ENCODE results near the gene PRKAR2B. TPM values are rescaled to one million over a fixed set of nuclear protein-coding genes. Genes with fewer than 3 reads are reported as not detected.

Gene PRKAR2B
- polyA plus RNA-seq, 1 of the 3 experiments (the other 2 are of a cell fraction) = 17.3 TPM

DNA sequence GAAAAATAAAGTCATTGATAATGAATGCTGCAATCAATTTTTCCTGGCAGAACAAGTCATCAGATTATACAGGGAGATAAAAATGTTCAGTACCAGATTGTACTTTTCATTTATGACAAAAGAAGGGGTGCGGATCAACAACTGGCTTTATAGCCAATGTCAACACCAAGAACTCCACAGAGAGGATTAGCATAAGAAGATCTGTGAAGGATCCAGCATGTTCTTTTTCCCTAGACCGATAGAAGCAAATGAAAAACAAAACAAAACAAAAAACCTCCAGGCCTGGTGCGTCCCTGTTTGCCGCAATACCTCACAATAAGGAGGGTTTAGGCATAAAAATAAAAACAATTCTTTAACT, 34.7 kb upstream of the PRKAR2B start:
- ChIA-PET POLR2A (no interaction called here), CTCF (interaction anchor here (1.4 kb wide), 1 partner anchor 20 kb away, joined by 3 read pairs; no protein-coding TSS in a partner anchor)
- Histone ChIP-seq H3K4me2 (no peak overlapping the region), H3K27me3 (ENCODE audit: insufficient read depth) (no peaks in the 10 kb centered on the region), H3K9me3 (no peaks in the 10 kb centered on the region), H3F3A (replicated peaks; ENCODE audit: insufficient read depth) (no peaks in the 10 kb centered on the region), H4K20me1 (ENCODE audit: insufficient read depth) (no peaks in the 10 kb centered on the region), H3K27ac (ENCODE audit: low read depth in 2 of 2, low read length in 1 of 2) (no peak overlapping the region), H3K9me2 (no peaks in the 10 kb centered on the region), H3K9ac (no peak overlapping the region), H2AFZ (ENCODE audit: low read depth) (0 out of 2 replicates have a peak overlapping the region, but pooled peaks have one; percentile 12), H3K79me2 (ENCODE audit: insufficient read depth) (no peaks in the 10 kb centered on the region), H3K4me3 (ENCODE audit: low read depth in 2 of 2, low read length in 1 of 2) (no peak overlapping the region), H3K36me3 (replicated peaks in 1 of 2; ENCODE audit: control insufficient read depth in 1 of 2, insufficient read depth in 2 of 2, low read length in 1 of 2) (no peaks in the 10 kb centered on the region), H3K4me1 (ENCODE audit: control insufficient read depth in 1 of 2, insufficient read depth in 2 of 2, low read depth in 1 of 2, low read length in 1 of 2) (peaks cover 2 to 5% of the 10 kb centered on the region in 2 experiments; a peak in 2 of 4 replicates)
- 93% methylated on average over 4 of the region's 4 CpGs for WGBS (ENCODE audit: low lambda C conversion rate)
- no peak for DNase-seq
- TF ChIP-seq RXRA (IDR thresholded peaks at IDR 0.05; ENCODE audit: borderline replicate concordance, low read depth) (no peak), EP300 (IDR thresholded peaks at IDR 0.05; ENCODE audit: borderline replicate concordance in 1 of 2, low read depth in 1 of 2, low read length in 1 of 2) (no peak), RAD21 (IDR thresholded peaks at IDR 0.05; ENCODE audit: low read length) (no peak), GABPA (IDR thresholded peaks at IDR 0.05; ENCODE audit: low read depth) (no peak), RFX5 (IDR thresholded peaks at IDR 0.05; ENCODE audit: low read length) (no peak)
- TF ChIP-seq, protein P1, sequence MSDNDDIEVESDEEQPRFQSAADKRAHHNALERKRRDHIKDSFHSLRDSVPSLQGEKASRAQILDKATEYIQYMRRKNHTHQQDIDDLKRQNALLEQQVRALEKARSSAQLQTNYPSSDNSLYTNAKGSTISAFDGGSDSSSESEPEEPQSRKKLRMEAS (IDR thresholded peaks at IDR 0.05; ENCODE audit: low read depth) = no peak
- TF ChIP-seq, protein P2, sequence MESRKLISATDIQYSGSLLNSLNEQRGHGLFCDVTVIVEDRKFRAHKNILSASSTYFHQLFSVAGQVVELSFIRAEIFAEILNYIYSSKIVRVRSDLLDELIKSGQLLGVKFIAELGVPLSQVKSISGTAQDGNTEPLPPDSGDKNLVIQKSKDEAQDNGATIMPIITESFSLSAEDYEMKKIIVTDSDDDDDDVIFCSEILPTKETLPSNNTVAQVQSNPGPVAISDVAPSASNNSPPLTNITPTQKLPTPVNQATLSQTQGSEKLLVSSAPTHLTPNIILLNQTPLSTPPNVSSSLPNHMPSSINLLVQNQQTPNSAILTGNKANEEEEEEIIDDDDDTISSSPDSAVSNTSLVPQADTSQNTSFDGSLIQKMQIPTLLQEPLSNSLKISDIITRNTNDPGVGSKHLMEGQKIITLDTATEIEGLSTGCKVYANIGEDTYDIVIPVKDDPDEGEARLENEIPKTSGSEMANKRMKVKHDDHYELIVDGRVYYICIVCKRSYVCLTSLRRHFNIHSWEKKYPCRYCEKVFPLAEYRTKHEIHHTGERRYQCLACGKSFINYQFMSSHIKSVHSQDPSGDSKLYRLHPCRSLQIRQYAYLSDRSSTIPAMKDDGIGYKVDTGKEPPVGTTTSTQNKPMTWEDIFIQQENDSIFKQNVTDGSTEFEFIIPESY (IDR thresholded peaks at IDR 0.05; ENCODE audit: borderline replicate concordance, low read depth) = no peak

DNA sequence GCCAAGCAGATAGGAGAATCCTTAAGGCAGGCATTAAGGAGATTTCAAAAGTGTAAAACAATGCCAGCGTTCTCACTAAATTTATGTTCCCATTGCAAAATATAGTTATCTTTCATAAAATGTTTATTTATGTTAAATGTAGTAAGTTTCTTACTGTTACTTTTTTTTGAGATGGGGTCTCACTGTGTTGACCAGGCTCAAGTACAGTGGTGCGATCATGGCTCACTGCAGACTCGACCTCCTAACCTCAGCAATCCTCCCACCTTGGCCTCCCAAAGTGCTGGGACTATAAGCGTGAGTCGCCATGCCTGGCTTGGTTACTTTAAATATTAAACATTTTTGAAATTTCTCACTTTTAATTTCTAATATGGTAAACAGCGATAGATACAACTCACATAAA, 31.8 kb upstream of the PRKAR2B start:
- TF ChIP-seq, protein P3, sequence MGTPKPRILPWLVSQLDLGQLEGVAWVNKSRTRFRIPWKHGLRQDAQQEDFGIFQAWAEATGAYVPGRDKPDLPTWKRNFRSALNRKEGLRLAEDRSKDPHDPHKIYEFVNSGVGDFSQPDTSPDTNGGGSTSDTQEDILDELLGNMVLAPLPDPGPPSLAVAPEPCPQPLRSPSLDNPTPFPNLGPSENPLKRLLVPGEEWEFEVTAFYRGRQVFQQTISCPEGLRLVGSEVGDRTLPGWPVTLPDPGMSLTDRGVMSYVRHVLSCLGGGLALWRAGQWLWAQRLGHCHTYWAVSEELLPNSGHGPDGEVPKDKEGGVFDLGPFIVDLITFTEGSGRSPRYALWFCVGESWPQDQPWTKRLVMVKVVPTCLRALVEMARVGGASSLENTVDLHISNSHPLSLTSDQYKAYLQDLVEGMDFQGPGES (IDR thresholded peaks at IDR 0.05; ENCODE audit: low read depth, low read length) = no peak
- TF ChIP-seq YY1 (IDR thresholded peaks at IDR 0.05; ENCODE audit: low read depth) (no peak), RCOR1 (IDR thresholded peaks at IDR 0.05; ENCODE audit: low read length) (no peak), GABPA (IDR thresholded peaks at IDR 0.05; ENCODE audit: low read depth) (no peak), MEF2A (IDR thresholded peaks at IDR 0.05; ENCODE audit: borderline replicate concordance, low read depth) (no peak), CHD2 (IDR thresholded peaks at IDR 0.05; ENCODE audit: low read length, partially characterized antibody) (no peak)
- TF ChIP-seq, protein P1 (IDR thresholded peaks at IDR 0.05; ENCODE audit: low read depth) = no peak
- TF ChIP-seq, protein P4, sequence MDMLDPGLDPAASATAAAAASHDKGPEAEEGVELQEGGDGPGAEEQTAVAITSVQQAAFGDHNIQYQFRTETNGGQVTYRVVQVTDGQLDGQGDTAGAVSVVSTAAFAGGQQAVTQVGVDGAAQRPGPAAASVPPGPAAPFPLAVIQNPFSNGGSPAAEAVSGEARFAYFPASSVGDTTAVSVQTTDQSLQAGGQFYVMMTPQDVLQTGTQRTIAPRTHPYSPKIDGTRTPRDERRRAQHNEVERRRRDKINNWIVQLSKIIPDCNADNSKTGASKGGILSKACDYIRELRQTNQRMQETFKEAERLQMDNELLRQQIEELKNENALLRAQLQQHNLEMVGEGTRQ (IDR thresholded peaks at IDR 0.05; ENCODE audit: borderline replicate concordance, low read depth, low read length) = no peak
- TF ChIP-seq, protein P2 (IDR thresholded peaks at IDR 0.05; ENCODE audit: borderline replicate concordance, low read depth) = no peak
- no peak overlapping the region for H3K4me2 ChIP-seq
- no peak overlapping the region for H3K4me3 ChIP-seq (ENCODE audit: low read depth in 2 of 2, low read length in 1 of 2)
- no peaks in the 10 kb centered on the region for H4K20me1 ChIP-seq (ENCODE audit: insufficient read depth)
- H2AFZ ChIP-seq (ENCODE audit: low read depth) = no peak overlapping the region
- no peaks in the 10 kb centered on the region for H3K27me3 ChIP-seq (ENCODE audit: insufficient read depth)
- H3F3A ChIP-seq (replicated peaks; ENCODE audit: insufficient read depth) = no peaks in the 10 kb centered on the region
- no peaks in the 10 kb centered on the region for H3K9me2 ChIP-seq
- CTCF ChIA-PET = no interaction called here
- no peaks in the 10 kb centered on the region for H3K36me3 ChIP-seq (replicated peaks in 1 of 2; ENCODE audit: control insufficient read depth in 1 of 2, insufficient read depth in 2 of 2, low read length in 1 of 2)
- POLR2A ChIA-PET = no interaction called here
- no peak overlapping the region for H3K27ac ChIP-seq (ENCODE audit: low read depth in 2 of 2, low read length in 1 of 2)
- peaks cover 2 to 5% of the 10 kb centered on the region in 2 experiments; a peak in 2 of 4 replicates for H3K4me1 ChIP-seq (ENCODE audit: control insufficient read depth in 1 of 2, insufficient read depth in 2 of 2, low read depth in 1 of 2, low read length in 1 of 2)
- DNase-seq = no peak
- no peaks in the 10 kb centered on the region for H3K9me3 ChIP-seq
- 73% methylated on average over 6 of the region's 6 CpGs for WGBS (ENCODE audit: low lambda C conversion rate)
- H3K9ac ChIP-seq = no peak overlapping the region
- no peaks in the 10 kb centered on the region for H3K79me2 ChIP-seq (ENCODE audit: insufficient read depth)

Measured in SK-N-SH (cell line).